Fibroblast of skin of right quadriceps (primary cell): ENCODE data around the gene ZMAT2.
"Not testable (repeated sequence)": the region's sequence is repeated elsewhere in the genome, so short reads cannot be mapped to it uniquely, and the experiment has no call there.

Experiments
- DNase-seq: peaks from one replicate; pipeline ENCODE4 v3.0.0-alpha.2; 2013

ZMAT2 gene, protein sequence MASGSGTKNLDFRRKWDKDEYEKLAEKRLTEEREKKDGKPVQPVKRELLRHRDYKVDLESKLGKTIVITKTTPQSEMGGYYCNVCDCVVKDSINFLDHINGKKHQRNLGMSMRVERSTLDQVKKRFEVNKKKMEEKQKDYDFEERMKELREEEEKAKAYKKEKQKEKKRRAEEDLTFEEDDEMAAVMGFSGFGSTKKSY

GRCh38 chr5:140700177-140701144, at the start of gene ZMAT2:
ZMAT2 (plus strand) TSS chr5:140700447; CDS start chr5:140700461, 14 bp downstream.
- peak; percentile 97 for DNase-seq

GRCh38 chr5:140658870-140659269, 41.4 kb upstream of the ZMAT2 start:
- no peak for DNase-seq

DNA sequence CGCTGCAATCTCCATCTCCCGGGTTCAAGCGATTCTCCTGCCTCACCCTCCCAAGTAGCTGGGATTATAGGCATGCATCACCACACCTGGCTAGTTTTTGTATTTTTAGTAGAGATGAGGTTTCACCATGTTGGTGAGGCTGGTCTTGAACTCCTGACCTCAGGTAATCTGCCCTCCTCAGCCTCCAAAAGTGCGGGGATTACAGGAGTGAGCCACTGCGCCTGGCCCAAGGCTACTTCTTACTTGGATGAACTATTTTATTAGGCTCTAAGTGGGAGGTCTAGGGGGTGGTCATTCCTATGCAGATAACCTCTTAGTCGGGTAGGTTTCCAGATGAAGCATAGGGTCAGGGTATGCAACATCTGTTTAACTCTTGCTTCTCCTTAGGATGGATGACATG, 39.9 kb upstream of the ZMAT2 start:
- DNase-seq: not testable (repeated sequence)

GRCh38 chr5:140664030-140664358, 36.3 kb upstream of the ZMAT2 start:
- no peak for DNase-seq

DNA sequence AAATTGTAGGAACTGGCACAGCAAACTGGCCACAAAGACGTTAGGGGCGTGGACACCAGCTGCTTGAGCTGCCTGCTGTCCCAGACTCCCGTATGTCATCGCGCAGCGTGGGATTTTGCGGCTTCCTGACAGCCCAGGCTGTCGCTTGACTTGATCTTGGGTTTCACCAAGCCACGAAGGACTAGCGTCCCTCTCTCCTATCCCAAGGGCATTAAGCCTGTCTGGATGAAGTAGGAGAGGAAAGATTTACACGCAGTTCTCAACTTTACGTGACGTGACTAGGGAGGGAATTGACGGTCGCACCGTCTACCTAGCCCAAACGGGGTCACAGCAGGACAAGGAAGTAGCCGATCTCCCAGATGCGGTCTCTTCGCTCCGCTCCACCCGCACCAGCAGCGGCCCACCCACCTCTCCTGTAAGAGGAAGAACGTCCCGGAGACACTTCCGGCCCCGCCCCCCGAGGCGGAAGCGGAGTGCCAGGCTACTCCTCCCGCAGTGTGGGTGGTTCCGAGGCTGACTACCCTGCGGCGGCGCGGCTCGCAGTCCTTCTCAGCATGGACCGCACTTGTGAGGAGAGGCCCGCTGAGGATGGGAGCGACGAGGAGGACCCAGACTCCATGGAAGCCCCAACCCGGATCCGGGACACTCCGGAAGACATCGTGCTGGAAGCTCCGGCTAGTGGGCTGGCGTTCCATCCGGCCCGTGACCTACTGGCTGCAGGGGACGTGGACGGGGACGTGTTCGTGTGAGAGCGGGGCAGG, 35.7 kb upstream of the ZMAT2 start, which contains the start of gene WDR55:
WDR55 (plus strand) TSS at position 546 of the 761 bp plus-strand sequence; CDS start at position 555, 9 bp downstream.
- DNase-seq: peak; percentile 91

GRCh38 chr5:140671035-140671434, 29.2 kb upstream of the ZMAT2 start:
- not testable (repeated sequence) for DNase-seq

DNA sequence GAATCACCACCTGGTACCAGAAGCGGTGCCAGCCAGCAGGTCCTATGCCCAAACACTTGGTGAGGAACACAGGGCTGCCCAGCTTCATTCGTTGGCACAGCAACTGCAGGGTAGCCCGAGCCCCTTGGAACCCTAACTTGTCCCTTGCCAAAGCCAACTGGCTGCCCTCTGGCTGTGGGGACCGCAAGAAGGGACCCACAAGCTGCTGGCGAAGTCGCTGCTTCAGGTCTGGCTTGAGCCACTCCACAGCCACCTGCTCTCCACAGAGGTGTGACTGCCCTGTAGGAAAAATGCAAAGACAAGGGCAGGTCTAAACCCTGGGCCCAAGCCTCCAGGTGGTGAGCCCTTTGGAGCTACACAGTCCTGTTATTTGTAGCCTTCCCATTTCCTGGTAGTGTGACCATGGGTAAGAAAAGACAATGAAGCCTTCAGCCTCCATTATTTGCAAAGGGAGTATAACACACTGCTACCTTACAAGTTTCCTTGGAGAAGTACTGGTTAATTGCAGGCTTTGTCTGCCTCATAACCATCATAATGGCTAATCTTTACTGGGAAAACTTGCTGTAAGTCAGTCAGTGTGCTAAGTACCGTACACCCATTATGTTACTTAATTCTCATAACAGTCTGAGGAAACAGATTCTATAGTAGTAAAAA, 28.6 kb upstream of the ZMAT2 start:
- DNase-seq: no peak

DNA sequence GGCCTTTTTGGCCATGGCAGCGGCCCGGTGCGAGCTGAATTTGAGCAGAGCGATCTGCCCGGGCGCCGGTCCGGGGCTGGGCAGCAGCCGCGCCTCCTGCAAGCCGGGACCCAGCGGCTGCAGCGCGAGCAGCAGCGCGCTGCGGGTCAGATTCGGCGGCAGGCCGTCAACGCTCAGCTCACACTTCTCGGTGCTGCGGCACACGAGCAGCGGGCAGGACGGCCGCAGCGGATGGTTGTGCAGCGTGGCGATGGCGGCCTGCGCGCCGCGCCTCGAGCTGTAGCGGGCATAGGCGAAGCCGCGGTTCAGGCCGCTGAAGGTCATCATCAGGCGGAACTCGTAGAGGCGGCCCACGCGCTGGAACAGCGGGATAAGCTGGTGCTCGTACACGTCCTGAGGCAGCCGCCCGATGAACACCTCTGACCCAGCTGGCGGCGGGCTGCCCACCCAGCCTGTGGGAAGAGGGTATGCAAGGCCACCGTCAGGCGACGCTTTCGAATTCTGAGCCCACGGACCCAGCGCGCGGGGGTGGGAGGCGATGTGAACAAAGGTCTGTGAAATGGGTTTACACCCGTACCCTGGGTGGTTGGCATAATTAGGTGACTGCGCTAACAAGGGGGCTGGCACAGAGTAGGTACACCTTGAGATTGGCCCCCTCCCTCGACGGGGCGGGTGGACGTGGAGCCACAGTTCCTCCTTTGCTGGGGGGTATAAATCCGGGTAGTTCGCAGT, 27.6 kb upstream of the ZMAT2 start:
- DNase-seq: peak; percentile 10

DNA sequence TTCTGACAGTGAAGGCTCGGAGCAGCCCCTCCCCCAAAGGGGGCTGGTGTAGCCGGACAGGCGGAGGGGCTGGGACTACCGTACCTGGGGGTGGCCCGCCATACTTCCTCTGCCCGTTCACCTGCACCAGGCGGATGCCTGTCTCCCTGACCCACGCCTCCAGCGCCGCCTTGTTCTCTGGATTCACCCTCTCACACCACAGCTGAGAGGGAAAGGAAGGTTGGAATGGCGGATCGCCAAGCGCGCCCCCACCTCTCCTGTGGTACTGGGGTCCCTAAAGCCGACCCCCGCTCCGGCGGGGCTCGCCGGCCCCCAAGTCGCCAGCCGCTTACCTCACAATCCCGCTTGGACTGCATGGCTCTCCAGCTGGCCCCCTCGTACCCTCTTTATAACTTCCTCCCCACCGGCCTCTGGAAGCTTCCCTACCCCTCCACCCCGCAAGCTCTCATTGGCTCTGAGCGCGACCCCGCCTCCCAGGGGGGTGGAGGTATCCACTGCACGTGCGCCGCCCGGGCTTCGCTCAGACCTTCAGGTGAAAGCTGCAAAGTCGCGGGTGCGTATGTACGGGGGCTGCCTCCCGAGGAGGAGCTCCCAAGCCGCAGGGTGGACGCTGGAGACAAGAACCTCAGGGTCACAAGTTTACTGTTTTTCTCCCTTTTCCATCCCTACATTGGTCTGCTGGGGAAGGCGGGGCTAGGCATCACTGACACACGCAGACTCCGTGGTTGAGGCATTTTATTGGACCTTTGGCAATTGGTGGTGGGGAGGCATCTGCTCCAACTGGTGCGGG, 26.9 kb upstream of the ZMAT2 start, which contains the start of gene DND1:
DND1 (minus strand) TSS at position 390 of the 790 bp plus-strand sequence; CDS start at position 356, 34 bp downstream.
- DNase-seq: no peak

DNA sequence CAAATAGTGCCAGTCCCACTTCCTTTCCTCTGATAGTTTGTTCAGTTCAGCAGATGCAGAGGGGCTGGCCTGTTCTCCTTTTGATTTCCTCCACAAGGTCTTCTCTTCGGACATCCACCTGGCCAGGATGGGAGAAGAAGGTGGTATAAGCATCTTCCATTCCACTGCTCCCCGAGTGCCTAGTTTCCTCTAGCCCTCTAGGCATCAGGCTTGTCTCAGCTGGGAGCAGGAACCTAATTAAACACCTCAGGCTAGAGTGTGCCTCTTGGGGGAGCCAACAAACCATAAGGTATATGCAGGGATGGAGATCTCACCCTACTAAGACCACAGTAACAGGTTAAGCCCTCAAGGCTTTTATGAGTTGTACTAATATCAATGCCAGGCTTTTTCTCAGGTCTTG, 26.0 kb upstream of the ZMAT2 start:
- DNase-seq: no peak

DNA sequence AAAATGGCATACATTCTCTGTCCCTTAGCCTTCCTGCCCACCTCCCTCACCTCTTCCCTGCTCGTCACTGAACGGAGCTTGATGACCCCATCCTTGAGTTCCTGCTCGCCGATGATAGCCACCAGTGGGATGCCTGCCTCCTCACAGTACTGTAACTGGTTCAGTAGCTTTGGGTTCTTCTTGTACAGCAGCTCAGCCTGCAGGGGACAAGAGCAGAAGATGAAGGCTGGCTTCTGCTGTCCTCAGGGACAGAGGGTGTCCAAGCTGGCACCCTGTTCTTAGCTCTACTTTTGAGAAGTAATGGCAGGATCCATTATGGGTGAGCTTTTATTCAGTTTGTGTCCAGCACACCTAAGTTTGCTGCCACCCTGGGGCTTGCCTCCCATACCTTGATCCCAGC, 25.6 kb upstream of the ZMAT2 start:
- no peak for DNase-seq

GRCh38 chr5:140677947-140678346, 22.3 kb upstream of the ZMAT2 start:
- DNase-seq: no peak

GRCh38 chr5:140678993-140679392, 21.3 kb upstream of the ZMAT2 start:
- no peak for DNase-seq

GRCh38 chr5:140690376-140690932, 9.8 kb upstream of the ZMAT2 start:
- no peak for DNase-seq

DNA sequence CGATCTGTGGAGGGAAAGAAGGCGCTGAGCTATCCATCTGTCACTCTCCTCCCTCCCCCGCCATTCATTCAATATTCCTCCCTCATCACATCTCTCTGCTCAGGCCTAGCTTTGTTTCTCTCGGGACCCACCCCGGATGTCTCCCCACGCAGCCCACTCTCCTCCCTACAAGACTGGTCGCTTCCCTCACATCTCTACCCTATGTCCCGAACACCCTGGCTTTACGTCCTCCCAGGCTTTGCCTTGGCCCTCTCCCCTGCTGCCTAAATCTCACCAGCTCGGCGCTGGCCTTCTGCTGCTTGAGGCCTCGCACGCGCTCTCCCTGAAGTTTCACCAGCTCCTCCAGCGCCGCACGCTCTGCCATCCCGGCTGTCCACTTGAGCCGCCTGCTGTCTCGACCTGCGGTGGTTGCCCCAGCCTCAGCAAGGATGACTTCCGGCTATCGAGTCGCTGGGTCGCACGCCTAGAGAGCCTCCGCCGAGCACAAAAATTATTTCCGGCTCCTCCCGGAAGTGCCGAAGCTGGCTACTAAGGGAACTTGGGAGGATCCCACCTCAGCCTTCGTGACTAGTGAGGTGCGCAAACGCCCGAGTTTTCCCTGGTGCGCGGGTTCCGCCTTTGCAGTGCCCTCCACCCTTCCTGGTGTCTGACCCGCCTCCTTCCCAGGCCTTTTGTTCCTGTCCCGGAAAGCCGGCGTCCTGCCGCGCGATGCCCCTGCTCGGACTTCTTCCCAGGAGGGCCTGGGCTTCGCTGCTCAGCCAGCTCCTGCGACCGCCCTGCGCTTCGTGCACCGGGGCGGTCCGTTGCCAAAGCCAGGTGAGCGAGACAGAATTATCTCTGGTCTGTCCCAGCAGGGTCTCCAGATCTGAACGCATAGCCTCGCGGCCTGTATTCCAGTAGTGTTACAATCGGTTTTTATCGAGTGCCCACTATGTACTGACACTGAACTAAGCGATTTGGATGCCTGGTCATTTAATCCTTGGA, 9.0 kb upstream of the ZMAT2 start, which contains the start of the genes HARS1 and HARS2:
HARS1 (minus strand) TSS at position 430 of the 984 bp plus-strand sequence; CDS start at position 364, 66 bp downstream.
HARS2 (plus strand) TSS at position 515 of the 984 bp plus-strand sequence; CDS start at position 709, 194 bp downstream.
- peak; percentile 93 for DNase-seq

- DNase-seq: no peak
These were observed 6.0 kb upstream of the ZMAT2 start for GRCh38 chr5:140694276-140694675.

DNA sequence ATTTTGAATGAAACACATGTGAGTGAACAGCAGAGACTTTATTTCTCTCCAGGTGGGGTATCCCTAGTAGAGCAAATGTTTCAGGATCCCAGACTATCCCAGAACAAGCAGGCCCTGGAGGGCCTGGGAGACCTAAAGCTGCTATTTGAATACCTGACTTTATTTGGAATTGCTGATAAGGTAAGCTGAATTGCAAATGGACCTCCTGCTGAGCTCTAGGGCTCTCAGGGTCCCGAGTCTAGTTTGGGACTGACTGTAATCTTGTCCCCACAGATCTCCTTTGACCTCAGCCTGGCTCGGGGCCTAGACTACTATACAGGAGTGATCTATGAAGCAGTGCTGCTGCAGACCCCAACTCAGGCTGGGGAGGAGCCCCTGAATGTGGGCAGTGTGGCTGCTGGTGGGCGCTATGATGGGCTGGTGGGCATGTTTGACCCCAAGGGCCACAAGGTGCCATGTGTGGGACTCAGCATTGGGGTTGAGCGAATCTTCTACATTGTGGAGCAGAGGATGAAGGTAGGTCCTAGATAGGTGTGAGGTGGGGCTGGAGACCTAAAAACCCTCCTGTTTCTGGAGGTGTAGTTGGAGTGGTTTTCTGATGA, 3.3 kb upstream of the ZMAT2 start:
- no peak for DNase-seq

DNA sequence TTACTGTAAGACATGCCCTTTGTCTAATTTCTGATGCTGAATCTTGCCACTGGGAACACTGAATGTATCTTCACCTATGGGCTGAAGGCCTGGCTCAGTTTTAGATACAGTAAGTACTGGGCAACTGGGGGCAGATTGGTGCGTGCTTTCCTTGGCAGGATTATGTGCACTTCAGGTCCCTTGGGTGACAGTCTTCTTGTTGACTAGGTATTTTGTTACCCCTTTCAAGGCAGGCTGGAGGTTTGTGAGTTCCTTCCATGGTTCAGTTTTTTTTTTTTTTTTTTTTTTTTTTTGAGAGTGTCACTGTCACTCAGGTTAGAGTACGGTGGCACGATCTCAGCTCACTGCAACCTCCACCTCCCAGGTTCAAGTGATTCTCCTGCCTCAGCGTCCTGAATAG, 7.6 kb downstream of the ZMAT2 start:
- no peak for DNase-seq

DNA sequence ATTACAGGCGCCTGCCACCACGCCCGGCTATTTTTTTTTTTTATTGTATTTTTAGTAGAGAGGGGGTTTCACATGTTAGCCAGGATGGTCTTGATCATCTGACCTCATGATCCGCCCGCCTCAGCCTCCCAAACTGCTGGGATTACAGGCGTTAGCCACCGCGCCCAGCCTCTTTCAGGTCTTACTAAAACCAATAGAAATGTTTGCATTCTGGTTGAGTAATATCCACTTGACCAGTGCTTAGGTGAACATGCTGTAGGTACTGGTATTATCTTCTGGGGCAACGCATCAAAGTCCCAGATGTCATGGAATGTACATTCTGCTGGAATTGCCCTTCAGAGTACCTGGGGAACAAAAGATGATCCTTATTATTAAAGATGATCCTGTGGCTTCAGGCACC, 8.5 kb downstream of the ZMAT2 start:
- not testable (repeated sequence) for DNase-seq
